ENCODE results near the gene FGFBP3. TPM values are rescaled to one million over a fixed set of nuclear protein-coding genes. Genes with fewer than 3 reads are reported as not detected.

The FGFBP3 gene
- total and polyA plus RNA-seq, 7 experiments from 2014 or later, result 1.1 to 7.7 (median 2.1) TPM

DNA sequence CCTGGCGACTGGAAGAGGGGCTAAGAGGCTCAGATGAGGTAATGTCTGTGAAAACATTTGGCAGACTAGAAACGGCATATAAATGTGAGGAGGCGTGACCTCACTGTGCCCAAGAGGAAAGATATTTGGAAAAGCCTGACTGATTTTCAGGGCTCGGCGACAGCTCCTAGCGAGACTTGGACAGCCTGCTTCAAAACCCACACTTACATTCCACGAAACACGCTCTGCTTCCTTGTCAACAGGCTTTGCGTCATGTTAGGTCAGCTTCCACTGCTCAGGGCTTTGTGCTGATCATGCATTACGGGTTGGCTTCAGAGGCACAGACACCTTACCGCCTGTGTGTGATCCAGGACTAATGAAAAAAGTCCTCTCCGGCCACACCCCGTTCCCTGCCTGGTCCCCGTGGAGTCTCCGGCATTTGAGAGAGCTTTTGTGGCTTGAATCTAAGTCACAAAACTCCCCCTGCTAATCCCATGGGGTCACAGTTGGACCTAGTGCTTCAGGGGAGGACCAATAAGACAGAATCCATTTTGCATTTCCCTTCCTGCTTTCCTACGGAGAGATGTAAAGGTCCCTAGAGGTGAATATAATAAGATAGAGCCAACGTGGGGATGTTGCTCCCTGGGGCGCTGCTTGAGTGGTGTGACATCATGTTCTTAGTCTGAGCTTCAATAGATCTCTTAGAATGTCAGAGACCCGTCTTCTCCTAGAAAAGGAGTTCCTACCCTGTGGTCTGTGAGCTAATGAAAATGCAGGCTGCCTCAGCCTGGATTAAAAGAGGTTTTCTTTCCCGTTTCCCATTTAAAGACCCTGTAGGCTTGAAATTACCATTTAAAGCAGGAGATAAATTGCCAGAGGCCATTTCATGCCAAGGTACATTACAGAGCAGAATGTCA is 25.5 kb downstream of the FGFBP3 start:
- peaks cover 0 to 3% of the 10 kb centered on the region in 2 donors for H3K27me3 ChIP-seq (ENCODE audit: control insufficient read depth in 2 of 2, insufficient read depth in 2 of 2, low read length in 2 of 2)
- Mint-ChIP-seq H3K36me3 (peaks cover 0 to 4% (median 0%) of the 10 kb centered on the region in 5 donors), H3K27ac (no peak overlapping the region), H3K9me3 (peaks cover 0 to 7% (median 2%) of the 10 kb centered on the region in 11 donors), H3K4me3 (no peak overlapping the region), H3K27me3 (peaks cover 0 to 45% (median 6%) of the 10 kb centered on the region in 5 donors), H3K4me1 (peaks cover 0 to 11% (median 7%) of the 10 kb centered on the region in 7 donors)
- H3K4me3 ChIP-seq (ENCODE audit: low read length), result no peak overlapping the region
- no peaks in the 10 kb centered on the region for H3K9me3 ChIP-seq (ENCODE audit: control insufficient read depth in 2 of 3, low read length in 3 of 3)
- H3K36me3 ChIP-seq (ENCODE audit: control insufficient read depth in 2 of 3, insufficient read depth in 3 of 3, low read length in 3 of 3), result no peaks in the 10 kb centered on the region
- ChIA-PET POLR2A (no interaction called here), CTCF (no interaction called here)
- H3K4me1 ChIP-seq (ENCODE audit: control insufficient read depth in 2 of 2, insufficient read depth in 2 of 2, low read length in 2 of 2), result peaks cover 0 to 5% of the 10 kb centered on the region in 2 donors
- intact Hi-C loops (cut with micrococcal nuclease), result no loop called here
- DNase-seq (no peak), ATAC-seq (no peak)
- H3K27ac ChIP-seq (ENCODE audit: low read depth, low read length), result no peak overlapping the region

DNA sequence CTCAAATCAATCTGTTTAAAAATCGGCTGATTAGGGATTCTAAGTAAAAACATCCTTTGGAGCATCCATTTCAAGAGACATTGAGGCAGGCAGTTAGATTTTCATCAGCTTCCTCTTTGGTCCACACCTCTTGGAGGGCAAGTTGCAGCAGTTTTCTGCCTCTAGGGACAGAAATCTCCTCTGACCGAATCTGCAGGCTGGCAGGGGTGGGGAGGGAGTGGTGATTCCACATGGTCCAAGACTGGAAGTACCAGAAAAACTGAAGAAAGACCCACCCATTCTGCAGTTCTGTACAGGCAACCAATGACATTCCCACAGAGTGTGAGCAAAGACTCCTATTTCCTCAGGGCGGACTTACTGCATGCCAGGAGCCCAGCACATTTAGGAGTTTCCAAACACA is 29.0 kb downstream of the FGFBP3 start:
- Mint-ChIP-seq H3K9me3 (peaks cover 0 to 7% (median 2%) of the 10 kb centered on the region in 11 donors), H3K36me3 (peaks cover 0 to 4% (median 0%) of the 10 kb centered on the region in 5 donors), H3K4me3 (no peak overlapping the region), H3K27me3 (peaks cover 0 to 23% (median 0%) of the 10 kb centered on the region in 5 donors), H3K27ac (no peak overlapping the region), H3K4me1 (no peaks in the 10 kb centered on the region)
- DNase-seq, result no peak
- no peak for ATAC-seq
- ChIA-PET POLR2A (interaction anchor here (0.6 to 0.9 kb wide), 2 partner anchors 11 to 22 kb away, joined by 3 read pairs; no protein-coding TSS in a partner anchor), CTCF (no interaction called here)
- Histone ChIP-seq H3K4me3 (ENCODE audit: low read length) (no peak overlapping the region), H3K27me3 (ENCODE audit: control insufficient read depth in 2 of 2, insufficient read depth in 2 of 2, low read length in 2 of 2) (no peaks in the 10 kb centered on the region), H3K27ac (ENCODE audit: low read depth, low read length) (no peak overlapping the region), H3K9me3 (ENCODE audit: control insufficient read depth in 2 of 3, low read length in 3 of 3) (no peaks in the 10 kb centered on the region), H3K4me1 (ENCODE audit: control insufficient read depth in 2 of 2, insufficient read depth in 2 of 2, low read length in 2 of 2) (no peaks in the 10 kb centered on the region), H3K36me3 (ENCODE audit: control insufficient read depth in 2 of 3, insufficient read depth in 3 of 3, low read length in 3 of 3) (no peaks in the 10 kb centered on the region)
- intact Hi-C loops (cut with micrococcal nuclease), result no loop called here

DNA sequence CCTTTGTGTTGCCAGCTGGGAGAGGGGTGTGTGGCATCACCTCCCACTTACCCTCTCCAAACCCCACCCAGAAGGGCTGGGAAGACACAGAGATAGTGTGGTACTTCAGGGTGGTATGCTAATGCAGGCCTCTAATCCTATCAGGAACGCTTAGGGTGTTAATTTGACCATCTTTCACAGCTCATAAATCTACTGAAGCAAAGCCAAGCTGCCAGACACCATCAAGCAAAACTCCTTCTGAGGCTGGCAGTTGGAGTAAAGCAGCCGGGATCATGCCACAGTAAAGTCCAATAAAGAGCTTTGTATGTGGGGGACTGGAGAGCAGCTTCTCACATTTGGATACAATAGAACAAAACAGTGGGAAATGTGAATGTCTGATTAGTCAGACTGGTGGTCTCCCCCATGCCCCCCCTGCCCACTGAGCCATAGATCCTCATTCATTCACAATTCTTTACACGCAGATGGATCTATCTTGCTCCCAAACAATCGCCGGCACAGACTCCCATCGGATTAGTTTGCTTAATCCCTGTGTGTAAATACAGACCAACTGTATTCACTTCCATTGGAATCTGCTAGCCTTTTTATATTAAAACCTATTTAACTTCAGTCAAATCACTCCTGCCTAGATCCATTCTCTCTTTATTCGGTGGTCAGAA is 29.6 kb downstream of the FGFBP3 start:
- Mint-ChIP-seq H3K9me3 (peaks cover 0 to 7% (median 2%) of the 10 kb centered on the region in 11 donors), H3K27me3 (peaks cover 0 to 18% (median 0%) of the 10 kb centered on the region in 5 donors), H3K4me1 (no peaks in the 10 kb centered on the region), H3K36me3 (peaks cover 0 to 4% (median 0%) of the 10 kb centered on the region in 5 donors), H3K27ac (no peak overlapping the region), H3K4me3 (no peak overlapping the region)
- H3K4me1 ChIP-seq (ENCODE audit: control insufficient read depth in 2 of 2, insufficient read depth in 2 of 2, low read length in 2 of 2), result no peaks in the 10 kb centered on the region
- ChIA-PET CTCF (no interaction called here), POLR2A (interaction anchor here (0.6 to 1.3 kb wide), 3 partner anchors 9 to 22 kb away, joined by 3 to 4 read pairs (median 3); no protein-coding TSS in a partner anchor)
- H3K4me3 ChIP-seq (ENCODE audit: low read length), result no peak overlapping the region
- DNase-seq (no peak), ATAC-seq (no peak)
- H3K36me3 ChIP-seq (ENCODE audit: control insufficient read depth in 2 of 3, insufficient read depth in 3 of 3, low read length in 3 of 3), result no peaks in the 10 kb centered on the region
- H3K9me3 ChIP-seq (ENCODE audit: control insufficient read depth in 2 of 3, low read length in 3 of 3), result no peaks in the 10 kb centered on the region
- H3K27me3 ChIP-seq (ENCODE audit: control insufficient read depth in 2 of 2, insufficient read depth in 2 of 2, low read length in 2 of 2), result no peaks in the 10 kb centered on the region
- intact Hi-C loops (cut with micrococcal nuclease), result no loop called here
- no peak overlapping the region for H3K27ac ChIP-seq (ENCODE audit: low read depth, low read length)

DNA sequence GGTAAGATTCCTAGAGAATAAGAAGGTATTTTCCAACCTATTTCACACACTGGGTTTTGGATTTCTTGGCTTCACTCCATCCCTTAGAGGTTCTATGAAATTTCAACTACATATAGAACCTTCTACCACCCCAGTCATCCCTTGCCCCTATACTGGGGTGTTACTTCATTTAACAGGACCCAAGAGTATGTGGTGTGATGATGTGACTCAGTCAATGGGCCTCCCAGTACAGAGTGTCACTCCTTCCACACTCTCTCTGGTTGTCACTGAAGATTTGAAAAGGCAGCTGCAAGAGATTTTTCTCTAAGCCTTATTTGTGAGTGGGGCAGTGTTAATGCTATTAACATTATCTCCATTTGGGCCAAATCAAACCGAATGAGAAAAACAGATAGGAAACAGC is 33.5 kb downstream of the FGFBP3 start:
- no peaks in the 10 kb centered on the region for H3K36me3 ChIP-seq (ENCODE audit: control insufficient read depth in 2 of 3, insufficient read depth in 3 of 3, low read length in 3 of 3)
- ATAC-seq, result no peak
- no peaks in the 10 kb centered on the region for H3K36me3 Mint-ChIP-seq

DNA sequence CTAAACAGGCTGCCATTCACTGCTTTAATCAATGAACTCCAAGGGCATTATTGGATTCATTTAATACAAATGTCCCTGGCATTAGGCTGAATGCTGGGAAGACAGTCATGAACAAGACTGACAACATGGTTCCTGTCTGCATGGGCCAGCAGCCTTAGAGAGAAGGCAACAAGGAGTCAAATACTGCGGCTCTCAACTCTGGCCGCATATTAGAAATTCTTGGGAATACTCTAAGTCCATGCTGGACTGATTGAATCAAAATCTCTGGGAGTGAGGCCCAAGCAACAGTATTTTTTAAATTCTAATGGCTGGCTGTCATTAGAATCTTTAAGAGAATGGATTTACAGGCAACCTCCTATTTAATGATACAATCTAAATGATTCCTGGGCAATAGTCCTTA is 34.1 kb downstream of the FGFBP3 start:
- Histone ChIP-seq H3K27ac (ENCODE audit: low read depth, low read length) (no peak overlapping the region), H3K9me3 (ENCODE audit: control insufficient read depth in 2 of 3, low read length in 3 of 3) (no peaks in the 10 kb centered on the region), H3K27me3 (ENCODE audit: control insufficient read depth in 2 of 2, insufficient read depth in 2 of 2, low read length in 2 of 2) (no peaks in the 10 kb centered on the region), H3K36me3 (ENCODE audit: control insufficient read depth in 2 of 3, insufficient read depth in 3 of 3, low read length in 3 of 3) (no peaks in the 10 kb centered on the region), H3K4me1 (ENCODE audit: control insufficient read depth in 2 of 2, insufficient read depth in 2 of 2, low read length in 2 of 2) (no peaks in the 10 kb centered on the region), H3K4me3 (ENCODE audit: low read length) (no peak overlapping the region)
- ATAC-seq (no peak), DNase-seq (no peak)
- ChIA-PET CTCF (no interaction called here), POLR2A (no interaction called here)
- H3K27me3 Mint-ChIP-seq, result peaks cover 0 to 2% (median 0%) of the 10 kb centered on the region in 5 donors
- H3K4me1 Mint-ChIP-seq, result no peaks in the 10 kb centered on the region
- no peak overlapping the region for H3K4me3 Mint-ChIP-seq
- H3K36me3 Mint-ChIP-seq, result no peaks in the 10 kb centered on the region
- no peaks in the 10 kb centered on the region for H3K9me3 Mint-ChIP-seq
- H3K27ac Mint-ChIP-seq, result peak overlapping the region in 1 of 9 donors; percentile 16
- intact Hi-C loops (cut with micrococcal nuclease), result no loop called here

More for the DNA sequence above, 33.5 kb downstream of the FGFBP3 start:
- Histone ChIP-seq H3K4me3 (ENCODE audit: low read length) (no peak overlapping the region), H3K9me3 (ENCODE audit: control insufficient read depth in 2 of 3, low read length in 3 of 3) (no peaks in the 10 kb centered on the region), H3K27ac (ENCODE audit: low read depth, low read length) (no peak overlapping the region), H3K27me3 (ENCODE audit: control insufficient read depth in 2 of 2, insufficient read depth in 2 of 2, low read length in 2 of 2) (no peaks in the 10 kb centered on the region), H3K4me1 (ENCODE audit: control insufficient read depth in 2 of 2, insufficient read depth in 2 of 2, low read length in 2 of 2) (no peaks in the 10 kb centered on the region)
- H3K9me3 Mint-ChIP-seq, result peaks cover 0 to under 1% (median 0%) of the 10 kb centered on the region in 11 donors
- POLR2A ChIA-PET, result no interaction called here
- no peak for DNase-seq
- H3K27ac Mint-ChIP-seq, result no peak overlapping the region
- no peak overlapping the region for H3K4me3 Mint-ChIP-seq
- H3K4me1 Mint-ChIP-seq, result no peaks in the 10 kb centered on the region
- intact Hi-C loops (cut with micrococcal nuclease), result no loop called here
- peaks cover 0 to 2% (median 0%) of the 10 kb centered on the region in 5 donors for H3K27me3 Mint-ChIP-seq
- CTCF ChIA-PET, result no interaction called here

DNA sequence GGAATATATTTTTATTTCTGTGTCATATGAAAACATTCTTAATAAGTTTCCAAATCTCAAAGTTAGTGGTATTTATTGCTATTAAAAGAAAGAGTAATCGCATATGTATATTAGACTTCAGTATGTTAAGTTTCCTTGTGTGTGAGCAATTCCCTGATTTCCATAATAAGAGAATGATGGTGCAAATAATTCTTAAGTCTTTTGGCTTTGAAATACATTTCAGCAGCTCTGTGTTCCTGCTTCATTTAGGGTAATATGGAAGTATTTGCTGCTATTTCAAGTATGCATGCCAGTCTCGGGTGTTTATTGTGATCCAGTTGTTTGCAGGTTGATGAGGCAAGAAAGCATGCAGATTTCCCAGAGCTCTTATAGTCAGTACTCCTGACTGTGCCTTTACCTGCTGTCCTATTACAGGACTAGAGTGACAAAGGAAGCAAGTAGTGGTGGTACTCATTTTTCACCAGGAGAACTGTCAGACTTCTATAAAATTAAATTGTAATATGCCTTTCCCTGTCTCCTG is 43.7 kb downstream of the FGFBP3 start:
- H3K27me3 Mint-ChIP-seq, result no peaks in the 10 kb centered on the region
- H3K36me3 Mint-ChIP-seq, result peaks cover 6 to 32% (median 14%) of the 10 kb centered on the region in 5 donors
- ChIA-PET CTCF (no interaction called here), POLR2A (no interaction called here)
- no peaks in the 10 kb centered on the region for H3K9me3 Mint-ChIP-seq
- intact Hi-C loops (cut with micrococcal nuclease), result loop anchor here in 1 of 2 donors (10.0 kb wide), 1 partner anchor 569 kb away; no protein-coding TSS in a partner anchor
- Histone ChIP-seq H3K9me3 (ENCODE audit: control insufficient read depth in 2 of 3, low read length in 3 of 3) (no peaks in the 10 kb centered on the region), H3K27ac (ENCODE audit: low read depth, low read length) (no peak overlapping the region), H3K36me3 (ENCODE audit: control insufficient read depth in 2 of 3, insufficient read depth in 3 of 3, low read length in 3 of 3) (peaks cover 4 to 27% (median 10%) of the 10 kb centered on the region in 3 experiments), H3K4me1 (ENCODE audit: control insufficient read depth in 2 of 2, insufficient read depth in 2 of 2, low read length in 2 of 2) (no peaks in the 10 kb centered on the region), H3K4me3 (ENCODE audit: low read length) (no peak overlapping the region), H3K27me3 (ENCODE audit: control insufficient read depth in 2 of 2, insufficient read depth in 2 of 2, low read length in 2 of 2) (no peaks in the 10 kb centered on the region)
- peak overlapping the region in 1 of 9 donors; percentile 4 for H3K27ac Mint-ChIP-seq
- H3K4me3 Mint-ChIP-seq, result no peak overlapping the region
- no peak for DNase-seq
- ATAC-seq, result no peak
- H3K4me1 Mint-ChIP-seq, result no peaks in the 10 kb centered on the region
